Heart left ventricle (tissue), 13 donors: ENCODE results near the gene DZIP1L.

Experiments used
- CTCF ChIP-seq, 12 donors: fragments of 200-600 bp; sonication (generic) in 4 of 12; IDR thresholded peaks; one replicate each; pipeline versions ENCODE4 v1.5.0 to v1.8.0; 2018 to 2022; ENCODE audit warnings: antibody characterized with exemption in 12 of 12, mild to moderate bottlenecking in 5 of 12
- POLR2A ChIP-seq, 2 donors: fragments of 450-650 bp; IDR thresholded peaks; one replicate each; pipeline ENCODE4 v1.6.1; 2017; ENCODE audit warnings: antibody characterized with exemption in 2 of 2, mild to moderate bottlenecking in 2 of 2, moderate library complexity in 2 of 2
- donor health status: ischemic (EF 13 %, LVEDD 7.1; RV severe dilation, severe dysfunction).
- donor health status: DM: no; HTN: yes; CAD: no.
- donor health status: DM: no; HTN: no; CAD: no.
- donor health status: ischemic (EF 25% LVEDD 6.9; RV normal size, moderate dysfunction).
- donor health status: ischemic (EF 25% LVEDD 5.7; RV mildly dilated, moderate dysfunction).
- donor health status: ischemic (EF 35%, LVEDD 5.7; RV mildly dilated, moderate dysfunction).
- donor health status: nonischemic (EF 11% LVEDD 7.7; RV severe dilation, severe dysfunction).
- donor health status: DM: yes; HTN: yes; CAD: no.
- donor health status: PGD.
- donor health status: ischemic (EF 29% LVEDD 5.4; RV normal size, mild dysfunction).
- donor health status: nonischemic (EF 23%, LVEDD 6.1; RV moderate dilation, normal function).

DNA sequence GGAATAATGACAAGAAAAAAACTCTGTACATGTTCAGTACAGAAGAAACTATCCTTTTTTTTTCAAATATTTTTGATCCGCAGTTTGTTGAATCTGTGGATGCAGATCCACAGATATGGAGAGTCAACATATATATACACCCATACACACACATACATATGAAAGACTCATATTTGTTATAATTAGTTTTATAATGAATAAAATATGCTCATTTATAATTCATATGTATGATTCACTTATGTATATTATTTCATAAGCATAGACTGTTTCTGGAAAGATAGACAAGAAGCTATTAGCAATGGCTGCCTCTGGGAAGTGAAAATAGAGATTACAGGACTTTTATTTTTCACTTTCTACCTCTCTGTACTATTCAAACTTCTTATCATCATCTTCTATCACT, 9.8 kb downstream of the DZIP1L start:
- TF ChIP-seq CTCF (IDR thresholded peaks at IDR 0.05) (no peak), POLR2A (IDR thresholded peaks at IDR 0.05) (no peak)
